ENCODE measurements around the gene MRPS35. TPM values are rescaled to one million over a fixed set of nuclear protein-coding genes. Genes with fewer than 3 reads are reported as not detected.

MRPS35 gene
- total RNA-seq, 4 donors from 2014 or later: 76.3 to 153 (median 98.2) TPM

- Histone ChIP-seq H3K27ac (no peak overlapping the region), H3K9me3 (no peaks in the 10 kb centered on the region), H3K36me3 (peaks cover 2 to 41% of the 10 kb centered on the region in 2 donors), H3K4me3 (no peak overlapping the region), H3K27me3 (no peaks in the 10 kb centered on the region), H3K4me1 (no peaks in the 10 kb centered on the region)
- intact Hi-C loops (cut with DNase I; ENCODE audit: low total_unique reads) (no loop called here), in situ Hi-C loops (cut with MboI; ENCODE audit: low sequenced_read_pairs in 4 of 4) (no loop called here)
- no peak for TF ChIP-seq CTCF (IDR thresholded peaks at IDR 0.05 in 4 of 5, conservative IDR thresholded peaks at IDR 0.05 in 1 of 5)
- no peak for TF ChIP-seq POLR2A (IDR thresholded peaks at IDR 0.05)
- DNase-seq: no peak
- ATAC-seq: no peak
Measured at GRCh38 chr12:27794818-27795584, 84.4 kb downstream of the MRPS35 start.

- no peaks in the 10 kb centered on the region for H3K27me3 ChIP-seq
- H3K36me3 ChIP-seq: peaks cover 2 to 39% of the 10 kb centered on the region in 2 donors
- in situ Hi-C loops (cut with MboI; ENCODE audit: low sequenced_read_pairs in 4 of 4) (no loop called here), intact Hi-C loops (cut with DNase I; ENCODE audit: low total_unique reads) (no loop called here)
- no peaks in the 10 kb centered on the region for H3K4me1 ChIP-seq
- no peak overlapping the region for H3K4me3 ChIP-seq
- TF ChIP-seq POLR2A (IDR thresholded peaks at IDR 0.05): no peak
- no peak for TF ChIP-seq CTCF (IDR thresholded peaks at IDR 0.05 in 4 of 5, conservative IDR thresholded peaks at IDR 0.05 in 1 of 5)
- no peak for DNase-seq
- no peaks in the 10 kb centered on the region for H3K9me3 ChIP-seq
- no peak overlapping the region for H3K27ac ChIP-seq
- ATAC-seq: no peak
Measured at GRCh38 chr12:27796128-27796527, 85.5 kb downstream of the MRPS35 start.

- H3K27ac ChIP-seq: no peak overlapping the region
- peaks cover 2 to 25% of the 10 kb centered on the region in 2 donors for H3K36me3 ChIP-seq
- ATAC-seq (no peak), DNase-seq (no peak)
- H3K9me3 ChIP-seq: no peaks in the 10 kb centered on the region
- H3K27me3 ChIP-seq: no peaks in the 10 kb centered on the region
- TF ChIP-seq POLR2A (IDR thresholded peaks at IDR 0.05) (no peak), CTCF (IDR thresholded peaks at IDR 0.05 in 4 of 5, conservative IDR thresholded peaks at IDR 0.05 in 1 of 5) (no peak)
- H3K4me3 ChIP-seq: no peak overlapping the region
- in situ Hi-C loops (cut with MboI; ENCODE audit: low sequenced_read_pairs in 4 of 4): no loop called here
- H3K4me1 ChIP-seq: no peaks in the 10 kb centered on the region
- intact Hi-C loops (cut with DNase I; ENCODE audit: low total_unique reads): no loop called here
Measured at GRCh38 chr12:27797301-27798025, 86.8 kb downstream of the MRPS35 start.

GRCh38 chr12:27800819-27801218 lies 90.2 kb downstream of the MRPS35 start:
- Histone ChIP-seq H3K36me3 (peaks cover 2 to 17% of the 10 kb centered on the region in 2 donors), H3K27ac (no peak overlapping the region), H3K9me3 (no peaks in the 10 kb centered on the region), H3K4me1 (no peaks in the 10 kb centered on the region), H3K27me3 (no peaks in the 10 kb centered on the region), H3K4me3 (no peak overlapping the region)
- ATAC-seq (no peak), DNase-seq (no peak)
- in situ Hi-C loops (cut with MboI; ENCODE audit: low sequenced_read_pairs in 4 of 4) (no loop called here), intact Hi-C loops (cut with DNase I; ENCODE audit: low total_unique reads) (no loop called here)
- TF ChIP-seq CTCF (IDR thresholded peaks at IDR 0.05 in 4 of 5, conservative IDR thresholded peaks at IDR 0.05 in 1 of 5): no peak
- no peak for TF ChIP-seq POLR2A (IDR thresholded peaks at IDR 0.05)

Measured in gastrocnemius medialis (tissue), 4 donors.